ENCODE results near the gene CBX6.
A peak's percentile ranks its signal among the peaks of the same experiment; 100 is the strongest.

Gene CBX6

GRCh38 chr22:38873469-38874411 is 1.7 kb upstream of the CBX6 start:
- DNase-seq (ENCODE audit: low read depth) = peak; percentile 68

DNA sequence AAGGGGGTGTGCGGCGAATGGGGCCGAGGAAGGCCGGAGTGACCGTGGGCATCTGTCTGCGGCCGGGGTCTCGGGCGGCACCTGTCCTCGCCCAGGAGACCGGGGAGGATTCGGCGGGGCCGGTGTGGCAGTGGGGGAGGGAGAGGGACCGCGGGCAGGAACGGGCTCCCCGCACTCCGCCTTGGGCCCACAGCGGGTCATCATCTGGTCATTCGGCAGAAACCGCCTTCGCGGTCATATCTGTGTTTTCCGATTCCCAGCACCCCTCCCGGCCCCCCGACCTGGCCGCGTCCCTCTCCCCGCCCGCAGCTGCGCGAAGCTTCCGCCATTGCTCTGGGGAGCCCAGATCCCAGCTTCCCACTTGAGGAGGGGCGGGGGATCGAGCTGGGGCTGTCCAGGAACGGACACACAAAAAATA is 824 bp upstream of the CBX6 start:
- DNase-seq (ENCODE audit: low read depth) = no peak

- no peak for DNase-seq (ENCODE audit: low read depth)
Measured at GRCh38 chr22:38871360-38872171, 450 bp downstream of the CBX6 start.

DNA sequence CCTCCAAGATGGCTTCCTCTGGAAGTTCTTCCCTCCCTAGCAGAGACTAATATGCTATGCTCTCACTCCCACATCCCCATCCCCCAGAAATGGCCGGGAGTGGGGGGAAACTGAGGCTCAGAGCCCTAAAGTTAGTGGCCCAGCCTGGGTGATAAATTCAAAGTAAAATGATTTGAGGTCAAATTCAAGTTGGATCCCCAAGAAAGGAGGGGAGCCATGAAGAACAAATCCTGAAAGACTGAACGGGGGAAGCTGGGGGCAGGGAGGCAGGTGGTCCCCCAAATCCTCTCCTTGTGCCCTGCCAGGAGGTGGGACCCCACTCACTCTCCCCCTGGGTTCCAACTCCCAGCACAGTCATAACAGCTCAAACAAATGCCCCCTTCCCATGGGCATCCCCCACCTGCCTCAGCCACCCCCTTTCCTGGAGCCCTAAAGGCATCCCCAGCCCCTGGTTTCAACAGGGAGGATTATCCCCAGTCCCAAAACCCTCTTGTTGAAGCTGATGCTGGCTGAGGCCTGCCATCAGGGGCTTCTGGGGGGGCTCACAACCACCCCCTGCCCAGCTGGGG is 1.1 kb downstream of the CBX6 start:
- DNase-seq (ENCODE audit: low read depth) = no peak

DNA sequence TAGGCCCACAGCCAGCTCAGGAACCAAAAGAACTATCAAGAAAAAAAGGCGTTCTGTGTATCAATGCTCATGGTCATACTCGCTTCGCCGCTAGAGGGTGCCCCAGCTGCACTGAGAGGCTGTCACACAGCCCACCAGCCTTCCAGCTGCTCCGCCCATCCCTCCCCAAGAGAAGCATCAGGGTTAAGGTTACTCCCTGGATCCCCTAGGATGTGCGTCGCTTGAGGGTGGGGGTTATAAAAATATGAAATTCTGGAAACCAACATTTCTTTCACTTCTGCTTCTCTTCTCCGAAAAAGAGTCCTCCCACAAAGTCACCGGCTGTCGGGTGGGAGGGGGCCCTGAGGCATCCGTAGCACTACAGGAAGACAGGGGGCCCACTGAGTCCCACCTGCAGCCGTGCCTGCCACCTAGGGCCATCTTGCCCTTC is 1.7 kb downstream of the CBX6 start:
- peak; percentile 81 for DNase-seq (ENCODE audit: low read depth)

GRCh38 chr22:38869663-38870062 is 2.4 kb downstream of the CBX6 start:
- no peak for DNase-seq (ENCODE audit: low read depth)

DNA sequence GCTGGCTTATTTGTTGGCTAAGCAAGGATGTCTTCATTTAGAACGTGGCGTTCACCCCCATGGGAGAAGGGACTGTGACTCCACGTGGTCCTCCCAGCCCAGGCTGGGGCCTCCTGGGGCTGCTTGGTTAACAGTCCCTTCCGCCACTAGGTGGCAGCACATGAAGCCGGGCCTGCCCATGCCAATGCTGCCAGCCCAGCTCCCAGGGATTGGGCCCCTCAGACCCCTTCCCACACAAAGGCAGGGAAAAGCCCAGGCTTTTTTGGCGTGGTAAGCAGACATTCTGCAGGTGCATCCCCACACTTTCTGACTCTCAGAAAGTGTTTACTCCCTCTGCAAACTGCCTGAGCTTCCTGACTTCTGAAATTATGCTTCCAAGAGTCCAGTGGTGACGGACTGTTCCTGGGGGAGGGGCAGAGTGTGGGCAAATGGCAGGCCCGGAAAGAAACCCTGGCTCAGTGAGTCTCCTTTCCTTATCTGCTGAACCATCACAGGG is 3.1 kb downstream of the CBX6 start:
- DNase-seq (ENCODE audit: low read depth) = peak; percentile 80

DNA sequence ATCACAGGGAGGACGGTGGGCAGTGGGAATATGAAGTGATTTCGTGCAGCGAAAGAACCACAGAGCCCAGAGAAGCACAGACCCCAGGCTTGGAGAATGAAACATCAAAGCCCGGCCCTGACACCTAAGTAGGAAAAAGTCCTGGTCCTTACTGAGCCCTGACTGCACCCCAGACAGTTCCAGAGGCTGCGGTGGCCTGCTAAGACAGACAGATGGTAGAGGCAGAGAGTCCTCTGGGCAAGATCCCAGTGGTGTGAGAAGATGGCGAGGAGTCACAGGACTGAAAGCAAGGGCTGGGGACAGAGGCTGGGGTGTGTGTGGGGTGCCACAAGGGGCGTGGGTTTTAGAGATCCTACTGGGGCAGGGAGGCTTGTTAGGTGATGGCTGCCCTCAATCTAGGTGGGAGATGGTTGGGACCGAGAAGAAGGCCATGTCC is 3.7 kb downstream of the CBX6 start:
- DNase-seq (ENCODE audit: low read depth) = no peak

- no peak for DNase-seq (ENCODE audit: low read depth)
Measured at GRCh38 chr22:38867471-38868285, 4.3 kb downstream of the CBX6 start.

DNA sequence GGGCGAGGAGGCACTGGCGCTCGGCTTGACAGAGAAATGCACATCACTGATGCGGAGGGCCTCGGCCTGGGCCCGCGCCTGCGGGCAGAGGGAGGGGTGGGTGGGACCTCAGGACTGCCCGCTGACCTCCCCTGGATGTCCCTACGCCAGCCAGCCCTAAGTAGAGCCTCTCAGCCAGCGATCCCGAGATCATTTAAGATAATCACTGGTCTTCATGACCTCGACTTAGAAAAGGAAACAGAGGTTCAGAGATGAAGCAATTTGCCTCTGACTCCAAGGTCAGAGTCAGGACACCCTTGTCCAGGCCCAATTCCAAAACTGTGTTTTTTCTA is 4.9 kb downstream of the CBX6 start:
- no peak for DNase-seq (ENCODE audit: low read depth)

GRCh38 chr22:38866399-38867123 is 5.5 kb downstream of the CBX6 start:
- no peak for DNase-seq (ENCODE audit: low read depth)

DNA sequence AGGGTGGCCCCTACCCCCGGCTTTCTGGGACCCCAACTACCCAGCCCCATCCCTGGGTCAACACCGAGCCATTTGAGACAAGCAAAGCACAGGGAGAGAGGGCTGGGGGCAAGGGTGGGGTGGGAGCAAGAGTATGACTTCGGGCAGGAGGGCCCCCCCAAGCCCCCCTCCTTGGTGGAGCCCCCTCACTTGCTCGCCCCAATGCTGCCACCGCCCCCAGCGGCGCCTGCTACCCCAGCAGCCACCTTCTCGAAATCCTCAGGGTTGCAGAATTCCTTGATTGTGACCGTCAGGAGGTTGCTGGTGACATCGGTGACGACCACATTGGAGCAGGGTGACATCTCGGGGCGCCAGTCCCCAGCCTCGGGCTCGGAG is 6.0 kb downstream of the CBX6 start:
- DNase-seq (ENCODE audit: low read depth) = no peak

DNA sequence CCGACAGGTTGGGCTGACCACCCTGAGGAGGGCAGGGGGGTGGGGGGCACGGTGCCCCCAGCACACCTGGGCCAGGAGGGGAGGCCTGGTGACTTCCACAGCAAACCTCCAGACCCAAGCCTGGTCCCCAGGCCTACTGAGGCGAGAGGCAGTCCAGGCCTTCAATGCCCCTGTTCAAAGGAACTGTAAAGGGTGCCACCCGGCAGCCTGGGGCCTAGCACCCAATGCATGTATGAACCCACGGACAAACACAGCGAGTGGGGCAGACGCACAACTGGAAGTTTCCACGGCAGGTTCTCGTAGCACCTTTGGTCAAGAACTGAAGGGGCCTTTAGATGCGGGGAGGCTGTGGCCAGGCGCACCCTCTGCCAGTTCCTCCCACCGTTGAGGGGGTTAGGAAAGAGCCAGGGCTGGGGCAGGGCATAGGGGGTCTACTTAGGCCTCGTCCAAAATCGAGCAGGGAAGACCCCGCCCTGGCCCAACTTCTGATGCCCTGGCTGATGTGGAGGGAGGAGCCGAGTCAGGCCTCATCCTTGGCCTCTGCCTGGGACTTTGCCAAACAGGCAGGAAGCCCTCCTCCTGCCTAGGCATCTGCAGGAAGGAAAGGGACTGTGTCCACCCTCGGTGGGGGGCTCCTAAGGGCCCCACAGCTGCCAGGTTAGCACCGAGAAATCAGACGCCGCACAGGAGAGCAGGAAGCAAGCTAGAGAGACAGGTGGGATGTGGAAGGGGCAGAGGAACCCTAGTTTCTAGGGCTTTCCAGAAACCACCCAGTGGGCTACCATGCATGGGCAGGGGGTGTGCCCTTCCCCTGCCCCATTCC is 6.6 kb downstream of the CBX6 start:
- no peak for DNase-seq (ENCODE audit: low read depth)

GRCh38 chr22:38864361-38865191 is 7.4 kb downstream of the CBX6 start:
- DNase-seq (ENCODE audit: low read depth) = no peak

- no peak for DNase-seq (ENCODE audit: low read depth)
Measured at GRCh38 chr22:38863531-38864131, 8.4 kb downstream of the CBX6 start.

DNA sequence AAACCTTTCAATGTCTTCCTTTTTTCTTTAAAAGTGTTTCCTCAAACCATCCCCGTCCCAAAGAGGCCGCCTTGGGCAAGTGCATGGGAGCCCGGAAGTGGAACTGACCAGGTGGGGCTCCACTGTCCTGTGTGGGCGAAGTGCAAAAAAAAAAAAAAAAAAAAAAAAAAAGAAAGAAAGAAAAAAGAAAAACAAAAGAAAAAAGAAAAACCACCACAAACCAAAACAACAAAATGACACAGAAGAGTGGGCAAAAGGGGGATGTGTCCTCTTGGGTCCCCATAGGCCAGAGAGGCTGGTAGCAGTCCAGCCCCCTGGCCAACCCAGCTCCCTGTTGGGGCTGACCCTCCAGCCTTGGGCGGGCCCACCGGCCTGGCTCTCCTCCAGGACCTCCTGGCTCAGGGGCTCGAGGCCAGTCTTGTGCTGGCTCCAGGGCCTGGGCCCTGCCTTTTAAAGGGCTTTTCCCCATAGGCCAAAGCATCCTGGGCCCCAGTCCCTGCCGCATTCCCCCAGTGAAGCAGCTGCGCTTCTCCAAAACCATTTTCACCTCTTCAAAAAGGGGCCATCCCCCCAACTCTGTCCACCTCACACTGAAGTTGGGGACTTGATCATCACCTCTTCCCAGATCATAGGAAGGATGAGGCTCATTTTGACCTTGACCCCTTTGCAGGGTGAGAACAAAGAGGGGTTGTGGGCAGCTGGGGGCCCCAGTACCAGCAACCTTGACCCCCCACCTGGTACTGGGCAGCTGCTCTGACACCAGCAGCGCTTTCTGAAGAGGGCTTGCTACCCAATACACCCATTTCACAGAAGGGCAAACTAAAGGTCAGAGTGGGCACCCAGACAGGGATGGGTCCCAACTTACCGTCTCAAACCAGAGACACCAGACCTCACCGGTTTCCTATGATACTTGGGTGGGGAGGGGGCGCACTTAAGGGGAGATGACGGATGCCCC is 9.4 kb downstream of the CBX6 start:
- DNase-seq (ENCODE audit: low read depth) = no peak

- DNase-seq (ENCODE audit: low read depth) = no peak
Measured at GRCh38 chr22:38861927-38862326, 10.1 kb downstream of the CBX6 start.

All from activated T-cell treated with anti-CD3 and anti-CD28 coated beads for 24 hours (primary cell).